Thyroid gland (tissue), 4 donors: ENCODE data around the gene DRAXIN.

Source experiments
- CTCF ChIP-seq, 6 experiments: fragments of 200-600 bp in 3 of 6; fragments of 450-650 bp in 3 of 6; sonication (generic) in 3 of 6; IDR thresholded peaks; one replicate each; pipeline ENCODE4 v1.5.1; 2016 to 2019; ENCODE audit warnings: antibody characterized with exemption in 6 of 6, mild to moderate bottlenecking in 2 of 6, inconsistent platforms in 1 of 6, moderate library complexity in 1 of 6
- POLR2A ChIP-seq, 2 donors: fragments of 450-650 bp; IDR thresholded peaks; one replicate each; pipeline ENCODE4 v1.6.1; 2017; ENCODE audit warnings: antibody characterized with exemption in 2 of 2, mild to moderate bottlenecking in 2 of 2, moderate library complexity in 1 of 2

GRCh38 chr1:11727119-11727518, 35.6 kb downstream of the DRAXIN start:
- TF ChIP-seq CTCF (IDR thresholded peaks at IDR 0.05) = no peak
- no peak for TF ChIP-seq POLR2A (IDR thresholded peaks at IDR 0.05)
